ENCODE data around the gene FBXO21.

FBXO21 gene

GRCh38 chr12:117162167-117162539 lies 28.1 kb downstream of the FBXO21 start:
- no peak for DNase-seq

DNA sequence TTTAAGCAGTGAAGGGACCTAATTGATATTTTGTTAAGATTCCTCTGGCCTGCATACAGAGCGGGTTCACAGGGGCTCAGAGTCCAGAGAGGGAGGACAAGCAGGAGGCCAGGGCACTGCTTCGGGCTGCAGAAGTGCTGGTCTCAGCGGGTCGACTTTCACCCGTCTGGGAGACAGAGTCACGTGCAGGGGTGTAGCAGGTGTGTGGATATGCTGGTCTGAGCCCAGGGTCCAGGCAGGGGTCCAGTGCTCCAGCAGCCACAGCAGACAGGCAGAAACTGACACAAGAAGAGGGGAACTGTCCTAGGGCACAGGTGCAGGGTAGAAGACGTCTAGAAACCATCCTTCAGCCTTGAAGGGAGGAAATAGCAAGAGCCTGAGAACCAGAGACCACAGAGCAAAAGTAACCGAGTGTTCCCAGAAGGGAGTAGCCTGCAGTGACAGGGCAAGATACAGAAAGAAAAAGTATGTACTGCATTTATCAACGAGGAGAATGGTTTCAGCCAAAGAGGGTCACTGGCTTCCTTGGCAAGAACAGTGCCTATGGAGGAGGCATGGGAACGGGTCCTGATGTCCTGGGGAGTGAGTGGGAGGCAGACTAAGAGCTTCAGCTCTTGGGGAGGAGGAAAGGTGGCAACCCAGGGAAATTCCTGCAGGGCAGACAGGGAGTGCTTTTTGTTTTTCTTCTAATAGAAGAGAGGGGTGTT lies 28.7 kb downstream of the FBXO21 start:
- DNase-seq = no peak

DNA sequence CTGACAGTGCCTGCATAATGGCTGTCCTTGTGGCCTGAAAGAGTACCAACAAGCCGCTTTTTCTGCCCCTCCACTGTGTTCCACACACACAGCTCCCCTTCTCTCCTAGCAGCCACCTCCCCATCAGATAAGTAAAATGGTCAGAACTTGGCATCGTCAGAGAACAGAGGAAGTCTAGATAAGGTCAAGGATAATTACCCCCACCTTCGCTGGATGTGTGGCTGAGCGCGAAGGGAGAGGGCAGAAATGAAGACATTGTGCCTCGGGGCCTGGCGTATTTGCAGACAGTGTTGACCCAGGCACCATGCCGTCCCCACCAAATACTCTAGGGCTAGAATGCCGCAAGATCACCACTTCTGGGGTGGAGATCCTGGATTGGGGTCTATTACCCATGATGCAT lies 30.6 kb downstream of the FBXO21 start:
- DNase-seq = no peak

- no peak for DNase-seq
These were observed 31.2 kb downstream of the FBXO21 start for GRCh38 chr12:117158911-117159553.

DNA sequence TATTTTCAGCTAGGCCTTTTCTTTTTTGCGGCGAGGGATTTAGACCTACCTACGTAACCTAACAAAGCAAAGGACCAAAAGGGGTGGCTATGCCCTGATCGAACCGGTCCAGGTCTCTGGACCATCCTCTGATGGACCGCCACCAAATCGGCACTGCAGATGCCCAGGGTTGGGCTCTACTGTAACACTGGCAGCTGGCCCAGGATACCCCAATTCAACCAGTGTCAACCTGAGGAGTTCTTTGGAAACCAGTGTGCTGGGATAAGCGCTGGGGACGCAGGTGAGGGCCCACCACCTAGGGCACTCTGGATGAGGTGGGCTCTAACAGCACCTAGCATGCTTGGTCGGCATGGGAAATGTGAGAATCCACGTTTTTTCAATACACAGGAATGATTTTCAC lies 32.2 kb downstream of the FBXO21 start:
- no peak for DNase-seq

- DNase-seq = peak; percentile 21
These were observed 34.8 kb downstream of the FBXO21 start for GRCh38 chr12:117155278-117156060.

- DNase-seq = no peak
These were observed 37.2 kb downstream of the FBXO21 start for GRCh38 chr12:117152793-117153775.

DNA sequence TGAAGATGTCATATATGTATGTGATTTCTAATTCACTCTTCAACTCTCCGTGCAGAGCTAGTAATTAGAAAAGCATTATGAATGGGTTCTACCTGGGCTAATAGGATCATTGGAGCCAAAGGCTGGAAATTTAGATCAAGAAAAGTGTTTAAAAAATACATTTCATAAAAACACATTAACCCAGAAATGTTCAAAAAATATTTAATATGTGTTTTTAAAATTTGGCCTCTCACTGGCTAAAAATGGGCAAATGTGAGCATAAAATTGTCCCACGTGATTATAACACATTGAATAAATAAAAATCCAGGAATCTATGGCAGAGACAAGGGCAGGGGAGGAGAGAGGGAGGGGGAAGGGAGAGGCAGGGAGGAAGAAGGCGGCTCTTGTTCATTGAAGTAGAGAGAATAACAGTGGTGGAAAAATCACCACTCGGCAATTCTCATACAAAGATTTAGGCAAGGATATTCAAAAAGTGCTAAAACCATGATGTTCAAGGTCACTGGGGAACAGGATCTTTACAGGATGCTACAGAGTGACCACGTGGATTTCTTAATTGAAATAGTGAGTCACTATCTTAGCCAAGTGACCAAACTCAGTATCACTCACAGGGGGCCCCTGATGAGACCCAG lies 38.8 kb downstream of the FBXO21 start:
- no peak for DNase-seq

- DNase-seq = no peak
These were observed 40.8 kb downstream of the FBXO21 start for GRCh38 chr12:117149431-117149830.

DNA sequence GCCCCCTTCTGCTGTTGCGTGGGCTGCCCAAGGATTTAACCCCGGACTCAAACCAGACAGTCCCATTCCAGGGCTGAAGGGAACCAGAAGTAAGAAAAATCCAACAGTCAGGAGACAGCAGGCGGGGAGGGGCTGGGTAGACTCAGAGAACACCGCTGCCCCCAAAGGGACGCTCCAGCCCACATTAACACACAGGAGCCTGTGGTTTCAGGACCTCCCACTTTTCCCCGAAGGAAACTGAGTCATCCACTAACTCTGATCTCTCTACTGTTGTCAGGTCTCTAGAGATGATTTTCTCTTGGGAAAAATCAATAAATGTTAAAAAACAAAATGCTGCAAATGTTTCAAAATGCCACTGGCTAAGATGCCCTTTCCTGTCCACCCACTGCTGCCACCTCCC lies 41.6 kb downstream of the FBXO21 start:
- no peak for DNase-seq

DNA sequence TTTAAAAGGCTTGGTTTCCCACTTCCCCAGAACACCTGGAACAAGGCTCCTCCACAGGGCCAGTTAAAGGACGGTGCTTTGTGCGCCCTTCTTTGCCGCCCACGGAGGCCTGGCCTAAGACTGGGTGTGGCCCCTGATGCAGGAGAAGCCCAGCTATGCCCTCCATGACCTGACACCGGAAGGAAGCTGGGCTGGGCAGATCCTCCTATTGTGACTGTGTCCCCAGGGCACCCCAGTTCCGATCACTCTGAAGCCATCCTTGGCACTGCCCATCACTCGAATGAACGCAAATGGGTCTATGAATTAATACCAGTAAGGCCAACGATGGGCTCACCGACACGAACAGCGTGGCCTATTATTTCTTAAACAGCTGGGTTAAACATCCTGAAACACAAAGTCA lies 42.6 kb downstream of the FBXO21 start:
- DNase-seq = no peak

GRCh38 chr12:117145597-117146154 lies 44.6 kb downstream of the FBXO21 start:
- DNase-seq = no peak

DNA sequence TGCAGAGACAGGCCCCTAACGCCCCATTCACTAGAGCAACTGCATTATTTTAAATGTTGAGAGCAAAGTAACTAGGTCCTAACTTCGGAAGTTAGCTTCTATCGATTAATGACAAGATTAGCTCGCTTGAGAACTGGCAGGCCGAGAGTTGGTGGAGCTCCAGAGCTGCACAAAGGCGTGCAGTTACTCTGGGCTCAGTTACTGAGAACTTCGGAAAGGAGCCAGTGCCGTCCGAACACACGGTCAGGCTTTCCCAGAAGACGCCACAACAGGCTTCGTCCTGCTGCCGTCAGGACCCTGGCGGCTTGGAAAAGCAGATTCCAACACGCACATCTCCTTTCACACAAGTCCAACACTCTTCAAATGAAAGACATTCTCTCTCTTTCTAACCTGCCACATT lies 45.7 kb downstream of the FBXO21 start:
- DNase-seq = no peak

- DNase-seq = peak; percentile 48
These were observed 47.2 kb downstream of the FBXO21 start for GRCh38 chr12:117143008-117143532.

GRCh38 chr12:117142094-117142493 lies 48.2 kb downstream of the FBXO21 start:
- DNase-seq = no peak

- DNase-seq = no peak
These were observed 49.0 kb downstream of the FBXO21 start for GRCh38 chr12:117141097-117141898.

- no peak for DNase-seq
These were observed 49.7 kb downstream of the FBXO21 start for GRCh38 chr12:117140397-117141096.

DNA sequence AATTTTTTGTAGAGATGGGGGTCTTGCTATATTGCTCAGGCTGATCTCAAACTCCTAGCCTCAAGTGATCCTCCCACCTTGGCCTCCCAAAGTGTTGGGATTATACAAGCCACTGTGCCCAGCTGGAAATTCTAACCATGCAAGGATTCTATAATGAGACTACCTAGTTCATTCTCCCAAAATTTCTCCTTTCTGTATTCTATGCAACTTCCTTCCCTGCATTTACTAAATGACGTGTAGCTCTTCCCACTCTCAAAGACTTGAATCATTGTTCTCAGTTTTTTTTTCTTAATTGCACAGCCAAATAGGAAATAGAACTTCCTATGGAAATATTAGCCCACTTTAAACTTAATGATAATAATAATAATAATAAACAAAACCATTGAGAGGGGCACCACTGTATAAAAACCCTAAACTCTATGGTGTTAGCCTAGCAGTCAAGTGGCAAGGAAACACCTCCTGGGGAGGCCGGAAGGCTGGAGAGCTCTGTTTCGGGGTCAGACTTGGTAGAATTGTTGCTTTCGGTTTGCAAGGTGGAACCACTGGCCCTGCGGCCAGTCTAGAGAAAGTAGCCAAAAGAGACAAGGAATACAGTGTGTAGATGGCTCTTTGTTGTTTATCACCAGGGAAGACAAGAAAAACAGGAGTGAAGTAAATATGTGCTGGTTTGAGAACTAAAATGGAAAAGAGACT lies 51.1 kb downstream of the FBXO21 start:
- no peak for DNase-seq

DNA sequence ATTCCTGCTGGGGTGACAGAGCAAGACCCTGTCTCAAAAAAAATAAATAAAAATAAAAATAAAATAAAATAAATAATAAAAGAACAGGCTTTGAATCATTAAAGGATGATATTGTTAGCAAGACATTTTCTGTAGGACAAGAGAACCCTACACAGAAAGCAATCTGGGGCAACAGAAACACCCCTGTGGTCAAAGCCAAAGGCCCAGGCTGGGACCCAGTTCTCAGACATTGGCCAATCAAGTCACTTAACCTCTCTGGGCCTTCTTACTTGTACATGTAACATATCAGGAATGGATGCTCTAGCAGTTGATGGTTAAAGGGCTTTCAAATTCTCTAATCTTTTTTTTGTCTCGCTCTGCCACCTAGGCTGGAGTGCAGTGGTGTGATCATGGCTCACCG lies 55.5 kb downstream of the FBXO21 start:
- DNase-seq = no peak

DNA sequence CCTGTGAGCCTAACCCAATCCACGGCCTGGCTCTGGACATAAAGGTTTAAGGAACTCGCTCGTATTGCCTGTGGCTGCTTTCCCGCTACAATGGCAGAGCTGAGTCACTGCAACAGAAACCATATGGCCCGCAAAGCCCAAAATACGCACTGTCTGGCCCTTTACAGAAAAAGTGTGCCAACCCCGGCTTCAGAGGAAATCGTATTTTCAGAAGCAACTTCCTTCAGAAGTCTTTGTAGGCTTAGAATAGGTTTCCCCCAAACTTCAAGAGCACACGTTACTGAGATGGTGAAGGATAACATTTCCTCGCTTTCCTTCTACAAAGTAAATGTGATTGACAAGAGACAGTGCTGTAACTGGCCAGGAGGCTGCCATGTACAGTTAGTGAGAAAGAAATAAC lies 56.2 kb downstream of the FBXO21 start:
- no peak for DNase-seq

Data from NCI-H774 (cell line).